Thyroid gland (tissue), 4 donors: Measurements from ENCODE around the gene C1orf50.

Experiments
- POLR2A ChIP-seq, 2 donors: fragments of 450-650 bp; IDR thresholded peaks; one replicate each; pipeline ENCODE4 v1.6.1; 2017; ENCODE audit warnings: antibody characterized with exemption in 2 of 2, mild to moderate bottlenecking in 2 of 2, moderate library complexity in 1 of 2
- TF ChIP-seq, protein P1 (sequence below), 6 experiments: fragments of 200-600 bp in 3 of 6; fragments of 450-650 bp in 3 of 6; sonication (generic) in 3 of 6; IDR thresholded peaks; one replicate each; pipeline ENCODE4 v1.5.1; 2016 to 2019; ENCODE audit warnings: antibody characterized with exemption in 6 of 6, mild to moderate bottlenecking in 2 of 6, inconsistent platforms in 1 of 6, moderate library complexity in 1 of 6

DNA sequence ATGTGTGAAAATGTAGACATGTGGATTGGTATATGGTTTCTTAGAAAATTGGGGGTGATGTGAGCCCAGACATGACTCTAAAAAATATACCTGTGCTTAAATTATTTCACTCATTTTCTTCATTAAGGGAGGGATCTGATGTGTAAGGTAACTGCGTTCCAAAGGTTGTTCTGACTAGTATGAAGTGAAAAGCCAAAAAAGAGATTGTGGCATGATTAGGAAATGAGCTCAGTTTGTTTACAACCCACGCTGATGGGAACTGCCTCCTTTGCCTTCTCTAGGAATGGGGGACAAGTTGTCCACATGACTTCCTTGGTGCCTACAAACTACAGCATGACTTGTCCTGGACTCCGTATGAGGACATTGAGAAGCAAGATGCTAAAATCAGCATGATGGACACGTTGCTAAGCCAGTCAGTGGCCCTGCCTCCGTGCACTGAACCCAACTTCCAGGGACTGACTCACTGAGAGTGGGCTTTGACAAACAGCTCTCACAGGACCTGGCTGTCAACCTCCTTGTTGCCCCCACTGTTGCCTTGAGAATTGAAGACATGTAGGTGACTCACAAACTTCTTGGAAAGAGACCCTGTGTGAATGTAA, 8.0 kb downstream of the C1orf50 start:
- TF ChIP-seq, protein P1, sequence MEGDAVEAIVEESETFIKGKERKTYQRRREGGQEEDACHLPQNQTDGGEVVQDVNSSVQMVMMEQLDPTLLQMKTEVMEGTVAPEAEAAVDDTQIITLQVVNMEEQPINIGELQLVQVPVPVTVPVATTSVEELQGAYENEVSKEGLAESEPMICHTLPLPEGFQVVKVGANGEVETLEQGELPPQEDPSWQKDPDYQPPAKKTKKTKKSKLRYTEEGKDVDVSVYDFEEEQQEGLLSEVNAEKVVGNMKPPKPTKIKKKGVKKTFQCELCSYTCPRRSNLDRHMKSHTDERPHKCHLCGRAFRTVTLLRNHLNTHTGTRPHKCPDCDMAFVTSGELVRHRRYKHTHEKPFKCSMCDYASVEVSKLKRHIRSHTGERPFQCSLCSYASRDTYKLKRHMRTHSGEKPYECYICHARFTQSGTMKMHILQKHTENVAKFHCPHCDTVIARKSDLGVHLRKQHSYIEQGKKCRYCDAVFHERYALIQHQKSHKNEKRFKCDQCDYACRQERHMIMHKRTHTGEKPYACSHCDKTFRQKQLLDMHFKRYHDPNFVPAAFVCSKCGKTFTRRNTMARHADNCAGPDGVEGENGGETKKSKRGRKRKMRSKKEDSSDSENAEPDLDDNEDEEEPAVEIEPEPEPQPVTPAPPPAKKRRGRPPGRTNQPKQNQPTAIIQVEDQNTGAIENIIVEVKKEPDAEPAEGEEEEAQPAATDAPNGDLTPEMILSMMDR (IDR thresholded peaks at IDR 0.05), result no peak
- TF ChIP-seq POLR2A (IDR thresholded peaks at IDR 0.05), result no peak
